ENCODE measurements around the gene SNAP25. TPM values are rescaled to one million over a fixed set of nuclear protein-coding genes. Genes with fewer than 3 reads are reported as not detected.
A peak's percentile ranks its signal among the peaks of the same experiment; 100 is the strongest.

The SNAP25 gene
- total RNA-seq, 2 donors from 2014 or later: 0.11 TPM; not detected in 1

DNA sequence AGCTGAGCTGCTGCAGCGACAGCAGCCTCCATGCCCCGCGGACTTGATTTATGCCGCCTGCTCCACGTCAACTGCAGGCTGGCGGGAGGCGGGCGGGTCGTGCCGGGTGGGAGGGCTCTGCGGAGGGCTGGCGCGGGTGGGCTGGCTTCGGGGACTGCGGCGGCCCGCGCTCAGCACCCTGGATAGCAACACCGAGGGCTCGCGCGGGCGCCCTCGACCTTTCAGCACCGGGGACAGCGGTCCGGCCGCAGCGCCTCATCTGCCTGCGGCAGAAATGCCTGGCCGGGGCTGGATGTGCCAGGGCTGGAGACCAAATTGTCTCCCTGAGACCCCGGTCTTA lies 792 bp downstream of the SNAP25 start:
- Histone ChIP-seq H3K27ac (ENCODE audit: low read depth, low read length) (no peak overlapping the region), H3K36me3 (ENCODE audit: control insufficient read depth, insufficient read depth, low read length) (no peaks in the 10 kb centered on the region), H3K4me1 (ENCODE audit: control insufficient read depth, insufficient read depth, low read length) (no peaks in the 10 kb centered on the region), H3K4me3 (ENCODE audit: low read length) (peak overlapping the region; percentile 89), H3K27me3 (ENCODE audit: control insufficient read depth, insufficient read depth, low read length, poor library complexity, severe bottlenecking) (peaks cover 57% of the 10 kb centered on the region), H3K9me3 (ENCODE audit: control insufficient read depth, low read length) (no peaks in the 10 kb centered on the region), H3K9ac (ENCODE audit: extremely low read depth, low read length, poor library complexity, severe bottlenecking) (no peak overlapping the region)
- TF ChIP-seq, protein P1, sequence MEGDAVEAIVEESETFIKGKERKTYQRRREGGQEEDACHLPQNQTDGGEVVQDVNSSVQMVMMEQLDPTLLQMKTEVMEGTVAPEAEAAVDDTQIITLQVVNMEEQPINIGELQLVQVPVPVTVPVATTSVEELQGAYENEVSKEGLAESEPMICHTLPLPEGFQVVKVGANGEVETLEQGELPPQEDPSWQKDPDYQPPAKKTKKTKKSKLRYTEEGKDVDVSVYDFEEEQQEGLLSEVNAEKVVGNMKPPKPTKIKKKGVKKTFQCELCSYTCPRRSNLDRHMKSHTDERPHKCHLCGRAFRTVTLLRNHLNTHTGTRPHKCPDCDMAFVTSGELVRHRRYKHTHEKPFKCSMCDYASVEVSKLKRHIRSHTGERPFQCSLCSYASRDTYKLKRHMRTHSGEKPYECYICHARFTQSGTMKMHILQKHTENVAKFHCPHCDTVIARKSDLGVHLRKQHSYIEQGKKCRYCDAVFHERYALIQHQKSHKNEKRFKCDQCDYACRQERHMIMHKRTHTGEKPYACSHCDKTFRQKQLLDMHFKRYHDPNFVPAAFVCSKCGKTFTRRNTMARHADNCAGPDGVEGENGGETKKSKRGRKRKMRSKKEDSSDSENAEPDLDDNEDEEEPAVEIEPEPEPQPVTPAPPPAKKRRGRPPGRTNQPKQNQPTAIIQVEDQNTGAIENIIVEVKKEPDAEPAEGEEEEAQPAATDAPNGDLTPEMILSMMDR (conservative IDR thresholded peaks at IDR 0.05): no peak
- Mint-ChIP-seq H3K9me3 (no peaks in the 10 kb centered on the region), H3K4me1 (peaks cover 9% of the 10 kb centered on the region), H3K27ac (no peak overlapping the region), H3K4me3 (peak overlapping the region; percentile 55), H3K36me3 (ENCODE audit: low read depth) (no peaks in the 10 kb centered on the region), H3K27me3 (ENCODE audit: insufficient read depth) (peaks cover 51% of the 10 kb centered on the region)
- 0 to 1% methylated on average over 5 to 32 of the region's 32 CpGs for WGBS, 2 experiments (ENCODE audit: insufficient coverage in 1 of 2, insufficient read length in 1 of 2)
- peak; percentile 94 for DNase-seq

DNA sequence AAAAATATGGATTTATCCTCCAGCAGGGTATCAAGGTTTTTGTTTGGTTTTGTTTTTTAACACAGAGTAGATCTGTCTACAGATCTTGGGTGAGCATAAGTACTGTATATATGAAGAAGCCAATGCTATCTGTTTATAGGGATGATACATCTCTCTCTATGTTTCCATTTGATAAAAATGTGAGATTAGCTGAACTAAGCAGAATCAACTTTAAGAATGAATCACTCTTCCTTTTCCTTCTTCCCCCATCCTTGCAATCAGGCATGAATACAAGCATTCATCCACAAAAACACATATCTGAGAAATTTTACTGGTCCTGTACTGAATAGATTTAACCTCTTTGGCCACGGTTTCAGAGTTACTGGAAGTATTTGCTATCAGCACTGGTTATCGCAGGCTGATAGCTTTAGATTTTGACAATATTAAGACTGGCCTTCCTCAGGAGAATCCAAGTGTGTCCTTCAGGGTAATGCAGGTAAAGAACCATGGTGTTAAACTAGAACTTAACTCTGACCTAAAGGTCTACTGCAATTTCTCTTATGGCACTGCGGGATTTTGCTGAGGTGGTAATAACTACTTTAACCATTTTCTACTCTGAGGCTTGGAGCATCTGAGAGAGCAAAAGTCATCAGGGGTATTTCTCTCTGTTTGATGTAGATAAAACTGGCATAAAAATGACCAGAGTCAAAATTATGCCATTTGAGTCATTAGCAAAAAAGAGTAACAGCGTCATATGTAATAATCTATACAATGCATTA lies 1.5 kb downstream of the SNAP25 start:
- 86 to 94% methylated on average over 2 to 4 of the region's 4 CpGs for WGBS, 2 experiments (ENCODE audit: insufficient coverage in 1 of 2, insufficient read length in 1 of 2)
- H3K27me3 ChIP-seq (ENCODE audit: control insufficient read depth, insufficient read depth, low read length, poor library complexity, severe bottlenecking): peaks cover 50% of the 10 kb centered on the region
- H3K9me3 ChIP-seq (ENCODE audit: control insufficient read depth, low read length): no peaks in the 10 kb centered on the region
- no peaks in the 10 kb centered on the region for H3K36me3 ChIP-seq (ENCODE audit: control insufficient read depth, insufficient read depth, low read length)
- no peak for DNase-seq
- H3K4me1 ChIP-seq (ENCODE audit: control insufficient read depth, insufficient read depth, low read length): no peaks in the 10 kb centered on the region
- Mint-ChIP-seq H3K4me1 (peaks cover 9% of the 10 kb centered on the region), H3K9me3 (no peaks in the 10 kb centered on the region), H3K4me3 (no peak overlapping the region), H3K27me3 (ENCODE audit: insufficient read depth) (peaks cover 45% of the 10 kb centered on the region), H3K27ac (no peak overlapping the region), H3K36me3 (ENCODE audit: low read depth) (no peaks in the 10 kb centered on the region)
- no peak overlapping the region for H3K27ac ChIP-seq (ENCODE audit: low read depth, low read length)
- TF ChIP-seq, protein P1 (conservative IDR thresholded peaks at IDR 0.05): no peak
- H3K9ac ChIP-seq (ENCODE audit: extremely low read depth, low read length, poor library complexity, severe bottlenecking): no peak overlapping the region
- no peak overlapping the region for H3K4me3 ChIP-seq (ENCODE audit: low read length)

DNA sequence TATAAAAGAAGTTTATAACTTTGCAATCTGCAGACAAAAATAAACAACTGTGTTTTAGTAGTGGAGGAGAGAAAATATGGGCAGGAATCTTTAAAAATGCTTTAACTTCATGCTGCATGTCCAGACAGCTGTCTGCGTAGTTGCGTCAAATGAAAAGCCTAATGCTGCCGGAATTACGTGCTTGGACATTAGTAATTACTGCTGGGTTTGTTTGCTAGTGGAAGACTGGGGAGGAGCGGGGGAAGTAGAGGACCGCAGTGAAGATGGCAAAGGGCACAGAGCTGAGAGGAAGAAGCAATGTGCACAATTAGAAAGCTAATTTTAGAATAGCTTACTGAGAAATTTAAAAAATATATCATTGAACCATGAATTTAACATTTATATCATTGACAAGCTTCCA lies 2.4 kb downstream of the SNAP25 start:
- H3K9me3 Mint-ChIP-seq: no peaks in the 10 kb centered on the region
- H3K27me3 ChIP-seq (ENCODE audit: control insufficient read depth, insufficient read depth, low read length, poor library complexity, severe bottlenecking): peaks cover 41% of the 10 kb centered on the region
- H3K9ac ChIP-seq (ENCODE audit: extremely low read depth, low read length, poor library complexity, severe bottlenecking): no peak overlapping the region
- no peak overlapping the region for H3K4me3 ChIP-seq (ENCODE audit: low read length)
- H3K9me3 ChIP-seq (ENCODE audit: control insufficient read depth, low read length): no peaks in the 10 kb centered on the region
- no peak overlapping the region for H3K27ac ChIP-seq (ENCODE audit: low read depth, low read length)
- DNase-seq: no peak
- H3K36me3 ChIP-seq (ENCODE audit: control insufficient read depth, insufficient read depth, low read length): no peaks in the 10 kb centered on the region
- H3K27me3 Mint-ChIP-seq (ENCODE audit: insufficient read depth): peaks cover 36% of the 10 kb centered on the region
- 94 to 98% methylated on average over 5 to 6 of the region's 6 CpGs for WGBS, 2 experiments (ENCODE audit: insufficient coverage in 1 of 2, insufficient read length in 1 of 2)
- H3K27ac Mint-ChIP-seq: no peak overlapping the region
- TF ChIP-seq, protein P1 (conservative IDR thresholded peaks at IDR 0.05): no peak
- no peaks in the 10 kb centered on the region for H3K4me1 ChIP-seq (ENCODE audit: control insufficient read depth, insufficient read depth, low read length)
- H3K36me3 Mint-ChIP-seq (ENCODE audit: low read depth): no peaks in the 10 kb centered on the region
- H3K4me3 Mint-ChIP-seq: no peak overlapping the region
- peaks cover 12% of the 10 kb centered on the region for H3K4me1 Mint-ChIP-seq

All from endodermal cell (in vitro differentiated cells).